Measurements from ENCODE around the gene ARHGAP24. TPM values are rescaled to one million over a fixed set of nuclear protein-coding genes. Genes with fewer than 3 reads are reported as not detected.
"Not testable (repeated sequence)": the region's sequence is repeated elsewhere in the genome, so short reads cannot be mapped to it uniquely, and the experiment has no call there.

ARHGAP24 gene
- total RNA-seq, 6 experiments from 2014 or later, result 4.0 to 7.3 (median 6.1) TPM

GRCh38 chr4:86014599-86014998 lies 539.6 kb downstream of the ARHGAP24 start:
- TF ChIP-seq, protein P1, sequence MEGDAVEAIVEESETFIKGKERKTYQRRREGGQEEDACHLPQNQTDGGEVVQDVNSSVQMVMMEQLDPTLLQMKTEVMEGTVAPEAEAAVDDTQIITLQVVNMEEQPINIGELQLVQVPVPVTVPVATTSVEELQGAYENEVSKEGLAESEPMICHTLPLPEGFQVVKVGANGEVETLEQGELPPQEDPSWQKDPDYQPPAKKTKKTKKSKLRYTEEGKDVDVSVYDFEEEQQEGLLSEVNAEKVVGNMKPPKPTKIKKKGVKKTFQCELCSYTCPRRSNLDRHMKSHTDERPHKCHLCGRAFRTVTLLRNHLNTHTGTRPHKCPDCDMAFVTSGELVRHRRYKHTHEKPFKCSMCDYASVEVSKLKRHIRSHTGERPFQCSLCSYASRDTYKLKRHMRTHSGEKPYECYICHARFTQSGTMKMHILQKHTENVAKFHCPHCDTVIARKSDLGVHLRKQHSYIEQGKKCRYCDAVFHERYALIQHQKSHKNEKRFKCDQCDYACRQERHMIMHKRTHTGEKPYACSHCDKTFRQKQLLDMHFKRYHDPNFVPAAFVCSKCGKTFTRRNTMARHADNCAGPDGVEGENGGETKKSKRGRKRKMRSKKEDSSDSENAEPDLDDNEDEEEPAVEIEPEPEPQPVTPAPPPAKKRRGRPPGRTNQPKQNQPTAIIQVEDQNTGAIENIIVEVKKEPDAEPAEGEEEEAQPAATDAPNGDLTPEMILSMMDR (IDR thresholded peaks at IDR 0.05), result no peak
- TF ChIP-seq POLR2A (IDR thresholded peaks at IDR 0.05), result no peak
- H3K27me3 ChIP-seq, result no peaks in the 10 kb centered on the region
- no peak overlapping the region for H3K27ac ChIP-seq
- intact Hi-C loops (cut with DNase I), result no loop called here
- ATAC-seq (no peak), DNase-seq (no peak)
- H3K9me3 ChIP-seq, result no peaks in the 10 kb centered on the region
- no peaks in the 10 kb centered on the region for H3K36me3 ChIP-seq
- 62% methylated on average over 5 of the region's 5 CpGs for WGBS (ENCODE audit: insufficient coverage, low coverage, low lambda C conversion rate, missing lambda C conversion rate)
- H3K4me3 ChIP-seq, result no peak overlapping the region
- H3K4me1 ChIP-seq, result no peaks in the 10 kb centered on the region

GRCh38 chr4:86015412-86016350 lies 540.7 kb downstream of the ARHGAP24 start:
- Histone ChIP-seq H3K27ac (no peak overlapping the region), H3K9me3 (no peaks in the 10 kb centered on the region), H3K4me3 (no peak overlapping the region), H3K4me1 (no peaks in the 10 kb centered on the region), H3K27me3 (no peaks in the 10 kb centered on the region), H3K36me3 (no peaks in the 10 kb centered on the region)
- intact Hi-C loops (cut with DNase I), result no loop called here
- DNase-seq, result no peak
- no peak for ATAC-seq
- 66% methylated on average over 2 of the region's 2 CpGs for WGBS (ENCODE audit: insufficient coverage, low coverage, low lambda C conversion rate, missing lambda C conversion rate)
- TF ChIP-seq, protein P1 (IDR thresholded peaks at IDR 0.05), result no peak
- TF ChIP-seq POLR2A (IDR thresholded peaks at IDR 0.05), result no peak

- ATAC-seq (no peak), DNase-seq (no peak)
- intact Hi-C loops (cut with DNase I), result no loop called here
- no peaks in the 10 kb centered on the region for H3K36me3 ChIP-seq
- H3K9me3 ChIP-seq, result no peaks in the 10 kb centered on the region
- WGBS (ENCODE audit: insufficient coverage, low coverage, low lambda C conversion rate, missing lambda C conversion rate), result 82% methylated on average over 1 of the region's 1 CpG
- H3K4me3 ChIP-seq, result no peak overlapping the region
- TF ChIP-seq, protein P1 (IDR thresholded peaks at IDR 0.05), result no peak
- TF ChIP-seq POLR2A (IDR thresholded peaks at IDR 0.05), result no peak
- no peaks in the 10 kb centered on the region for H3K27me3 ChIP-seq
- H3K4me1 ChIP-seq, result no peaks in the 10 kb centered on the region
- no peak overlapping the region for H3K27ac ChIP-seq
Measured at GRCh38 chr4:86019362-86019761, 544.4 kb downstream of the ARHGAP24 start.

DNA sequence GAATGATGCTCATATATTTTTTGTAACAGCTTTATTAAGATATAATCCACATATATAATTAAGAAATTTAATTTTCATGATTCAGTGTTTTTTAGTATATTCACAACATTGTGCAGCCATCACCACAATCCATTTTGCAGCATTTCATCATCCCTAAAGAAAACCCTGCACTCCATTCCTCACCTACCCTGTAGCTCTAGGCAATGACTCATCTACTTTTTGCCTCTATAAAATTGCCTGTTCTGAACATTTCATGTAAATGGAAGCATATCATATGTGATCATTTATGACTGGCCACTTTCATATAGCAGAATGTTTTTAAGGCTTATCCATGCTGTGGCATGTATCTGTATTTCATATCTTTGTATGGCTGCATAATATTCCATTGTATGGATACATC lies 545.0 kb downstream of the ARHGAP24 start:
- intact Hi-C loops (cut with DNase I), result no loop called here
- H3K27ac ChIP-seq, result no peak overlapping the region
- ATAC-seq (no peak), DNase-seq (no peak)
- no peaks in the 10 kb centered on the region for H3K9me3 ChIP-seq
- H3K36me3 ChIP-seq, result no peaks in the 10 kb centered on the region
- no peak overlapping the region for H3K4me3 ChIP-seq
- no peaks in the 10 kb centered on the region for H3K27me3 ChIP-seq
- TF ChIP-seq POLR2A (IDR thresholded peaks at IDR 0.05), result no peak
- TF ChIP-seq, protein P1 (IDR thresholded peaks at IDR 0.05), result no peak
- H3K4me1 ChIP-seq, result no peaks in the 10 kb centered on the region

DNA sequence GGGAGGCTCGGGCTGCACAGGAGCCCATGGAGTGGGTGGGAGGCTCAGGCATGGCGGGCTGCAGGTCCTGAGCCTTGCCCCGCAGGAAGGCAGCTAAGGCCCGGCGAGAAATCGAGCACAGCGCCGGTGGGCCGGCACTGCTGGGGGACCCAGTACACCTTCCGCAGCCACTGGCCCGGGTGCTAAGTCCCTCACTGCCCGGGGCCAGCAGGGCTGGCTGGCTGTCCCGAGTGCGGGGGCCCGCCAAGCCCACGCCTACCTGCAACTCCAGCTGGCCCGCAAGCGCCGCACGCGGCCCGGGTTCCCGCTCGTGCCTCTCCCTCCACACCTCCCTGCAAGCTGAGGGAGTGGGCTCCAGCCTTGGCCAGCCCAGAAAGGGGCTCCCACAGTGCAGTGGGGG lies 546.7 kb downstream of the ARHGAP24 start:
- DNase-seq; ATAC-seq; H3K4me3 ChIP-seq; intact Hi-C loops (cut with DNase I); H3K27ac ChIP-seq; H3K9me3 ChIP-seq; H3K27me3 ChIP-seq; H3K4me1 ChIP-seq; H3K36me3 ChIP-seq: not testable (repeated sequence)
- 80% methylated on average over 1 of the region's 24 CpGs for WGBS (ENCODE audit: insufficient coverage, low coverage, low lambda C conversion rate, missing lambda C conversion rate)

Measured in right lobe of liver (tissue), 6 donors.